ENCODE data around the gene ADGRB3. TPM values are rescaled to one million over a fixed set of nuclear protein-coding genes. Genes with fewer than 3 reads are reported as not detected.
"Not testable (repeated sequence)": the region's sequence is repeated elsewhere in the genome, so short reads cannot be mapped to it uniquely, and the experiment has no call there.

ADGRB3 gene
- polyA plus RNA-seq, 1 donor = 0.76 TPM

DNA sequence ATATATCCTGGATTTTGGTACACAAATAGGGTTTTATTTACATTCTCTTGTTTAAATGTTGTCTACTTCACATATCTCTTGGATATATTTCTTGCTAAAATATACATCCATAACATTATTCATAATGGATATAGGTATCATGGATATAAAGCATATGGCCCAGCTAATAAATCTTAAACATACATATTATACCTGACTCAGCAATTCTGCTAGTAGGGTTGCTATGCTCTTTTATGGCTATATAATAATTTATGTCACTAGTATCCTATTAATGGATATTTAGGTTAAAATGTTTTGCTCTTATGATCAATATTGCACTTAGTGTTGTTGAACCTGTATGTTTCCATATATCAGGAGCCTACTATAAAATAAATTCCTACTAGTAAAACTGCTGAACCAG lies 786.2 kb downstream of the ADGRB3 start:
- no peak for DNase-seq (ENCODE audit: low read depth)

DNA sequence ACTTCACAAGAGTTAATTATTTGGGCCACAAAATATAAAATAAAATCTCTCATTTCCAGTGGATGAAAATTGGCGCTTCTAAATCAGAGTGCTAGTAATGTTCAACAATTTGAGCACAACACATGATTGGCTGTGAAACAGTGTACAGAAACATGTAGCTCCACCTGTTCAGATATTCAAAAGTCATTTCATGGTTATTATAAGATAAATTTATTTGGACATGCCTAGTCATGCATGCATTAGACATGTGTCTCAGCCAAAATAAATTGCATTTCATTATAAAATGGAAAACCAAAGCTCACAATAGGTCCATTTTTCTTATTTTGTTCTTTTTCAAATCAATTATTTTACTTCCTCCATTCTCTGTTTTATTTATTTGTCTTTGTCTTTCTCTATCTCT lies 786.9 kb downstream of the ADGRB3 start:
- no peak for DNase-seq (ENCODE audit: low read depth)

DNA sequence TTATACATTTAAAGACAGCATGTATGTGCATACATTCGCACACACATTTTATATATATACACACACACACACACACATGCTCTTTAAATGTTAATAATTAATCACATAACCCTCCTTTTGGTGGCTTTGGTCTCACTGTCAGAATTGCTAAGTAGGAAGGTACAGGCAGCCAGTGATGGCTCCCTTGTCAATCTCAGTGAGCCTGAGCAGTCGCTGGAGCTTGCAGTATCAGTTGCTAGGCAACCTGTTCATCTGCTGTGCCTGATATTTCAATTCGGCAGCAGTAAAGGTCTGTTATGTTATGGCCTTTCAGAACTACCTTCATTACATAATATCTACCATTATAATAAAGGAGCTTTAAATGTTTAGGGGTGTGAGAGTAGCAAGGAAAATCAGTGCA lies 787.4 kb downstream of the ADGRB3 start:
- no peak for DNase-seq (ENCODE audit: low read depth)

DNA sequence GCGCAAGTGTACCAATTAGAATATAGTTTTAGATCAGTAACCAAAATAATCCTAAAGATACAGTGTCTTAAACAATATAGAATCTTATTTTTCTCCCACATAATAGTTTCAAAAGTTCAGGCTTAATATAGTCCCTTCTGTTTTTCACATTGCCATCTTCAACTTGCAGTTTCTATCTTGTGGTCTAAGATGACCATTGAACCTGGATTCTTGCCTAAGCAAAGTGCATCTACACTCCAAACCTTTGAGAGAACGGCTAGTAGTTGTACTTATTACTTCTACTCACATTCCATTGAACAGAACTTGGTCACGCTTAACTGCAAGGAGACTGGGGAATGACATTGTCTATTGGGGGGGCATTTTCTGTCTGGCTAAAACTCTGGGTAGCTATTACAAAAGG lies 788.7 kb downstream of the ADGRB3 start:
- DNase-seq (ENCODE audit: low read depth) = no peak

DNA sequence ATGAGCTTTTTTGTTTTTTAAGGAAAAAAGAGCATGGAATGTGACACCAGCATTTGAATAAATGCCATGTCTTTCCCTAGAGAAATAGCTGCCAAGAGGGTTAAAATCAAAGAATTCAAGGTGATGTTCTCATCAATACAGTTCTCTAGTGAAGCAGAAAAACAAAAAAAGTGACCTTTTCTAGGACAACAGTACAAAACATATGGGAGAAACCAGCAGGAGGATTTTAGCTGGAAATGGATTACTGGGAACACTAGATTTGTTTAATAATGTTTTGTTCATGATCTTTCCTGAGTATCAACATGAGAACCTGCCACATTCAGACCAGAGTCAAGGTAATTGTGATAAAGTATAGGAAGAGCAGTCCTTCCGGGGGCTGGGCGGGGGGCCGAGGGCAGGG lies 789.5 kb downstream of the ADGRB3 start:
- DNase-seq (ENCODE audit: low read depth) = no peak

DNA sequence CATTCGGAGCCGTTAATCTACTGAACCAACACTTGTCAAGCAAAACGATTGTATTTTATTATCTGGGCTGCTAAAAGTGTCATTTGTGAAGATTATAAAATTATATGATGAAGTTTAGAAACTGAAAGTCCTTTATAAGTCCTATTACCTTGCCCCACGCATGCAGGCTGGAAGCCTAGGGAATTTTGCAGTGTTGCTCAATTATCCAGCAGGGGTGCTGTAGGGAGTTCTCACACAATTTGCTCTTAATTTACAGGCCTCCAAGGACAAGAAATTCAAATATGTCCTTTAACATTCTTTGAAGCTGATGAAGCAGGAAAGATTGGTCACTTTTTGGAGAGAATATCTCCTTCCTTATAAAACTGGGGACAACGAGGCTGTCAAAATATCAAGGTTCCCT lies 792.8 kb downstream of the ADGRB3 start:
- no peak for DNase-seq (ENCODE audit: low read depth)

DNA sequence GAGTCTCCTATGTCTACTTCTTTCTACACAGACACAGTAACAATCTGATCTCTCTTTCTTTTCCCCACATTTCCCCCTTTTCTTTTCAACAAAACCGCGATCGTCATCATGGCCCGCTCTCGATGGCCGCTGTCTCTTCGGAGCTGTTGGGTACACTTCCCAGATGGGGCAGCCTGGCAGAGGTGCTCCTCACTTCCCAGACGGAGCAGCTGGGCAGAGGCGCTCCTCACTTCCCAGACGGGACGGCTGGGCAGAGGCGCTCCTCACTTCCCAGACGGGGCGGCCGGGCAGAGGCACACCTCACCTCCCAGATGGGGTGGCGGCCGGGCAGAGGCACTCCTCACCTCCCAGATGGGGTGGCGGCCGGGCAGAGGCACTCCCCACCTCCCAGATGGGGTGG lies 797.1 kb downstream of the ADGRB3 start:
- DNase-seq (ENCODE audit: low read depth) = not testable (repeated sequence)

DNA sequence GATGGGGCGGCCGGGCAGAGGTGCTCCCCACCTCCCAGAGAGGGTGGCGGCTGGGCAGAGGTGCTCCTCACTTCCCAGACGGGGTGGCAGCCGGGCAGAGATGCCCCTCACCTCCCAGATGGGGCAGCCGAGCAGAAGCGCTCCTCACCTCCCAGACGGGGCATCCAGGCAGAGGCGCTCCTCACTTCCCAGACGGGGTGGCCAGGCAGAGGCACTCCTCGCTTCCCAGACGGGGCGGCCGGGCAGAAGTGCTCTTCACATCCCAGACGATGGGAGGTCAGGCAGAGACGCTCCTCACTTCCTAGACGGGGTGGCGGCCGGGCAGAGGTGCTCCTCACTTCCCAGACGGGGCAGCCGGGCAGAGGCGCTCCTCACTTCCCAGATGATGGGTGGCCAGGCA lies 798.0 kb downstream of the ADGRB3 start:
- DNase-seq (ENCODE audit: low read depth) = not testable (repeated sequence)

DNA sequence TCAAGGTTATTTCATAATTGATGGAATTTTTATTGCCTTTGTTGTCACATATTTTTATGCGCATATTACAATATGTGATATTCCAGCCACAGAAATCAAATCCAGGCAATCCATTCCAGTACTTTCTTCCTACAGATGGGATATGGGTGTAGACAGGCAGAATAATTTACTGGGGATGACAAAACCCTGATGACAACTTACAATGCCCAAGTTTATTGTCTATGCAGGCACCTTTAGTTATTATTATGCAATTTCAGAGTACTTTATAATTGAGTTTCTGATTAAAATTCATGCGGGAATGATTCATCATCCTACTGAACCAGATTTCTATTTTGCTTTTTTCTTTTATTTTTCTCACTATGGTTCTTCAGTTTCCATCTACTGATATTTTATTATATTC lies 803.0 kb downstream of the ADGRB3 start:
- no peak for DNase-seq (ENCODE audit: low read depth)

Measured in forelimb muscle (tissue), 1 donor.